ENCODE measurements around the gene DCTN5.

DCTN5 gene

DNA sequence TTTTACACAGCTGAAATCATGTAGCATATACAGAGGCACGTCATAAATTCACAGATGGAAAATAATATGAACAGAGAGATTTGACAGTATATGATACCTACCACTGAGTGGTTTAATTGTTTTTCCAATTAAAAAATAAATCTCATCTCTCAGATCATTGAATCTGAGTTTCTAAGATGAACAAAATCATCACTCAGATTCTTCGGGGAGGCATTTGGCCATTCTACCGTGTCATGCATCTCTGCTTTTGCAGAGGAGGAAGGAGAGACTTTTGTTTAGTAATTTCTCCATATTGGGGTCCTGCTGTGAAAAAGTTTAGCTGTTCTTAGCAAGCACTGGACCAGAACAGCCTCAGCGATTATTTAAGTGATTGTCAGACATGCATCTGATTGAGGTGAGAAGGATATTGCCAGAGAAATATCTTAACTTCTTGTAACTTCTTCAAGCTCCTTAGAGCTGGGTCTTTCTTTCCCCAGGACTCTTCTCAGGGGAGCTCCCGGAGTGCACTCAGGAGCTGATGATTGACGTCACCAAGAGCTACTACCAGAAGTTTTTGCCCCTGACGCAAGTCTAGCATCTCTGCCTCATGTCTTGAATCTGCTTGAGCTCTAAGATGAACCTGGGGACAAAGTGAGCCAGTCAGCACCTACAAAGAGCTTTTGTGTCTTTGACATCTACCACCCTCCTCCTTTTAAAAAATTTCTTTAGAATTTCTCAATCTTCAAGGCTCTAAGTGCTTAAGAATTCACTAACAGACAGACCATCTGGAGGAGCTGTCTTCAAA, 25.5 kb downstream of the DCTN5 start:
- DNase-seq, result no peak

DNA sequence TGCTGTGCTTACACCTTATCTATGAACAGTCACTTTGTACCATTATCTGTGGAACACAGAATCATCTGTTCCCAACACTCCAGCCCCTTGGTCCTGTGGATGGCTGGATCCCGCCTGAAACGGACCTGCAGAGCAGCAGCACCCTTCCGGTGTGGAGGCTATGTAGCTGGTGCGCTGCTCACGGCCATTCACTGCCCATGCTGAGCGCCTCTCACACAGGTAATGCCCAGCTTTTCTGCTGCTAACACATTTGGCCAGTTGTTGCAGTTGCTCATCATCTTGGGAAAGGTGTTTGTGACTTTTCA, 26.0 kb downstream of the DCTN5 start:
- peak; percentile 33 for DNase-seq

DNA sequence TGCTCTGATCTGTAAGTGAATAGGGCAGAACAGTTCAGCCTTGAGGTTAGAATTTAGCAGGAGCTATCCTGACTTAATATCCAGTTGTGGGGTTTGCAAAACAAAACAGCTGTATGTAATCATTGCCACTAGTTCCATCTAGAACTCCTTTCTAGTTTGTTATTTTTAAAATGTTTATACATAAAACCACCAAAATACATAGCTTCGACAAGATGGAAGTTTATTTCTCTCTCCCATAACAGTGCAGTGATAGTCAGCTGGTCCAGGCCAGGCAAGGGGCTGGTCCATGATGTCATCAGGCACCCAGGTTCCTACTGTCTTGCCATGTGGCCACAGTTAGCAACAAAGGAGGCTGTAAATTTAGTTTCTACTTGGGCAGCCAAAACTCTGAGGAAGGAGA, 27.0 kb downstream of the DCTN5 start:
- DNase-seq, result no peak

DNA sequence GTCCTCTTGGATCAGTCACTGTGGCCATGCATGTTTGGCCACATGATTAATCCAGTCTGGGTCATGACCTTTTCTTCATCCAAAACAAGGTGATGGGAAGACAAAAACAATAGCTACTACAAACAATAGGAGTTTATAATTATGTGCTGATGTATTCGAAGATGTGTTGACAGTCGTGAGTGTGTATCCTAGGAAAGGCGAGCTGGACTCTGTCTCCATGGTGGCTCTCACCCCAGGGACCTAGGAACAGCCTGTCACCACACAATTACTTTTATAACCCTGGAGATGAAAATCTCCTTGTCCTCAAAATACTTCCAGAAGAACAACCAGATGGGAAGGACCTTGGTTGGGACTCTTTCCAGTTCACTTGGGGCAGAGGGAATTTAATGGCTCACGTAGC, 27.6 kb downstream of the DCTN5 start:
- no peak for DNase-seq

DNA sequence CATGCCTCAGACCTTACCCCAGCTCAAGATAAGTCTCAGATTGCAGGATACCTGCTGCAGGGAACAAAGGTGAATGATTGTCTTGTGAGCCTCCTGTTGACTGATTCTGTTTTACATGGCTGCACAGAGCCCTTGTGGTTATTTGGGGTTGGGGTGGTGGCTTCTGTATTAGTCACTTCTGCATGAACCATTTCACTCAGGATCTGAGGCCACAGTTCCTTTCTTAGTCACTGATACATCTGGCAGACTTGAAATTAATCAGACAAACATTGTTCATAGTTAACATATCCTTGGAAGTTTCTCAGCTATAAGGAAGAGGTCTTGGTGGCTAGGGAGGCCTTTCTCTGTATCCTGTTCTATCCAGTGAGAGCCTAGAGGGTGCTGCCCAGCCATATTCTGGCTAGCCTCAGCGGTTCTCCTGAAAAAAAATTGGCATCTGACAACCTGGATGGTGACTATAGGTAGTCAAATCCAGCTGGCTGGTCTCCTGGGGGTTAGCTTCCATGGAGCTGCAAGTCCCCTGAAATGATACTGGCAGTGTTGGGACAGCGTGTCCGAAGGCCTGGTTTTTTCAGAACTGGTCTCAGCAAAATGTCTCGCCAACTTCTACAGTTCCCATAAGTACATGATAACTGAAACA, 29.0 kb downstream of the DCTN5 start:
- DNase-seq, result no peak

DNA sequence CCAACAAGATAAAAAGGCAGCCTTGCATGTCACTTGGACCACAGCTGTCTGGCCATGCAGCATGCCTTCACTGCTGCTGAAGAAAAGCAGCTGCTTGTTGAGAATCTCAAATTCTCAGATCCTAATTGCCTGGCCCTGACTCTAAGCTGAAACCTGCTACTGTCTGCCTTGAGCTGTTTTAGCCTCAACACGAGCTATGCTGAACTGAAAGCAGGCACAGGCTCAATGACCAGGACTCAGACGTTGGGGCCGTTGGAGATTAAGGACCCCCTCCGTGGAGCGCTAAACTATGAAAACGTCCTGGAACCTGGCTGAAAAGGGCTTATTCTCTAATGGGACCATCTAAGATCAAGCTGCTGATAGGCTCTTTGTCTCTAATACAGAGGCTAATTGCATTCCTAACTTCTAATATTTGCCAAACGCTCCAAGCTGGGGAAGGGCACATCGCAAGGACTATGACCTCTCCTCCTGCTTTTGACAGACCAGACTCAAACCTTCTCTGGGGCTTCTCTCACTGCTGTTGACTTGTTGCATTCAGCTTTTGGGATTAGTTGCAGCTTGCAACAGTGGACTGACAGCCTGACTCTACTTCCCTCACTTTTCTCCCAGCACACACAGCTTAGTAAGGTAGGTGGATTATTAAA, 32.8 kb downstream of the DCTN5 start:
- DNase-seq, result no peak

DNA sequence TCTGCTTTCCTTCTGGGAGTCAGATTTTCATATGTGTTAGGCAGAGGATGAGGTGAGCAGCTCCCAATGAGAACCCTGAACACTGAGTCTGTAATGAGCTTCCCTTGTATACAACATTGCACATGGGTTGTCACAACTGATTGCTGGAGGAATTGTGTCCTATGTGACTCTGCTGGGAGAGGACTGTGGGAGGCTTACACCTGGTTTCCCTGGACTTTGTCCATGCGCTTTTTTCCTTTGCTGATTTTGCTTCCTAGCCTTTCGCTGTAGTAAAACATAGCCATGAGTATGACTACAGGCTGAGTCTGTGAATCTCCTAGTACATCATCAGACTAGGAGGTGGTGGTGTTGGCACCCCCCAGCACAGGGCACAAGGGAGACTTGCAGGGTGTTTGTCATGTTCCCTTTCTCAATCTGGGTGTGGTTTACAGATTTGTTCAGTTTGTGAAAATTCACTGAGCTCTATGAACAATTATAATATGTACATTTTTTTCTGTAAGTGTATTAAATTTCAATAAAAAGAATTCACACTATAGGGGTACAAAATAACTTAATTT, 35.7 kb downstream of the DCTN5 start:
- no peak for DNase-seq

DNA sequence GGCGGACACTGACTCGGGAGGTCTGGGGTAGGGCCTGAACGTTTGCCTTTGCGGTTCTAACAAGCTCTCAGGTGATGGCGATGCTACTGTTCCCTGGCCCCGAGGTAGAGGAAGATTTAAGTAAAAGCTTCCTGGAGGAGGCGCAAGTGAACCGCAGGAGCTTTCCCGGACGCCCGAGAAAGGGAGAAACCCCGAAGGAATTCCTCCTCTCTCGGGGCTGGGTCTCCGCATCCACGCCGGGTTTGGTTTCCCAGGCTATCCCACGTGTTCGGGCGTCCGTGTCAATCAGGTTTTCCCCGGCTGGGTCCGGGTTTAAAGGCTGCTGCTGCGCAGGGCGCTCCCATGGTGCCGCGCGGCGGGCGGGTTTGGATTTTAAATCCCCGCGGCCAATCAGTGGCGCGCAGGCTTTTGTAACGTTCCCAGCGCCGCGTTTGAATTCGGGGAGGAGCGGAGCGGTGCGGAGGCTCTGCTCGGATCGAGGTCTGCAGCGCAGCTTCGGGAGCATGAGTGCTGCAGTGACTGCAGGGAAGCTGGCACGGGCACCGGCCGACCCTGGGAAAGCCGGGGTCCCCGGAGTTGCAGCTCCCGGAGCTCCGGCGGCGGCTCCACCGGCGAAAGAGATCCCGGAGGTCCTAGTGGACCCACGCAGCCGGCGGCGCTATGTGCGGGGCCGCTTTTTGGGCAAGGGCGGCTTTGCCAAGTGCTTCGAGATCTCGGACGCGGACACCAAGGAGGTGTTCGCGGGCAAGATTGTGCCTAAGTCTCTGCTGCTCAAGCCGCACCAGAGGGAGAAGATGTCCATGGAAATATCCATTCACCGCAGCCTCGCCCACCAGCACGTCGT, 37.4 kb downstream of the DCTN5 start, which contains the start of gene PLK1:
TSS of gene PLK1 (plus strand) at position 460 of the 844 bp plus-strand sequence. CDS start at position 504, 44 bp downstream.
- peak; percentile 95 for DNase-seq

DNA sequence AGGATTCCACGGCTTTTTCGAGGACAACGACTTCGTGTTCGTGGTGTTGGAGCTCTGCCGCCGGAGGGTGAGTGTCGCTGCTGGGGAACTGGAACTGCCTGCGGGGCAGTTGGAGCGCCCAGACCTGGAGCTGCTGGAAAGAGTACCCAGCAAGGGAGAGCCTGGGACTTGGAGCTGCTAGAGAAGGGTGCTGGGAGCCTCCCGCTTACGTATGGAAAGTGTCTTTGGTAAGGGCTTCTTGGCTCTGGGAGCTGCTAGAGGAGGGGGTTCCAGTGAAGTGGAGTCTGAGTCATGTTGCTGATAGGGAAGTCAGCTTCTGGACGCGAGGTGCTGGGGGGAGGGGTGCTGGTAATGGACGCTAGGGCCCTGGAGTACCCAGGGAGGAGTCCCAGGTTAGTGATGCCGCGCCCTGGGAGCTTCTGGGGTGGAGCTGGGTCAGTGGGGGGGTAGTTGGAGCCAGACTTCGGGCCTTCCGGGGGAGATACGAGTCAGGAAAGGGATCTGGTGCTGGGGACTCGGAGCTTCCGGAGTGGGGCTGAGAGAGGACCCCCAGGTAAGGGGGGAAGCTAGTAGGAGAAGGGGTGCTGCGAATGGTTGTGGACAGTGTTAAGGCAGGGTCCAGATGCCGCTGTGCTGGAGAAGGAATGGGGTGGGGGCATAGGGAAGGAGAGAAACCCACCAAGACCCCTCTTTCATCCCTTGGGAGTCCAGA, 38.2 kb downstream of the DCTN5 start:
- peak; percentile 83 for DNase-seq

DNA sequence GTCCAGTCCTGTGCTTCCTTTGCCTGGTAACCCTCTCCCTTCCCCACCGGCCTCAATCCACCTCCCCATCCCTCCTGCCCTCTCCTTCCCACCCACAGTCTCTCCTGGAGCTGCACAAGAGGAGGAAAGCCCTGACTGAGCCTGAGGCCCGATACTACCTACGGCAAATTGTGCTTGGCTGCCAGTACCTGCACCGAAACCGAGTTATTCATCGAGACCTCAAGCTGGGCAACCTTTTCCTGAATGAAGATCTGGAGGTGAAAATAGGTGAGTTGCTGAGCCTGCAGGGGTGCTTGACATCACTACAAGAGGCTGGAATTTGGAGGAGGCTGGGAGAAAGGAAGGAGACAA, 38.7 kb downstream of the DCTN5 start:
- DNase-seq, result no peak

DNA sequence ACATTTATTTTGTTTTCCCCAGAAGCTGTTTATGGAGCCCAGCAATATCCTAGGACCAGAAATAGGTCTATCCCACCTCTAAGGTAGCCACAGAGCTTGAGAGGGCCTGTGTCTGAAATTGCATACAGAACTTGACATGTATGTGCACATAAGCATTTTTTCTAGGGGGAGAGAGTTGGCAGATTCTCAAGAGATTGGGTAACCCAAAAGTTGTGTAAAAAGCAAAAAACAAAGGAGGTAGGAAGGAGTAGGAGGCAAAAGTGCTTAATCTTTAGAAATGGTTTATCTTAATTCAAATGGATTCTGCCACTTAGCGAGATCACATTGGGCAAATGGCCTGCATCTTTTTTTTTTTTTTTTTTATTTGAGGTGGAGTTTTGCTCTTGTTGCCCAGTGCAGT, 40.9 kb downstream of the DCTN5 start:
- peak; percentile 21 for DNase-seq

DNA sequence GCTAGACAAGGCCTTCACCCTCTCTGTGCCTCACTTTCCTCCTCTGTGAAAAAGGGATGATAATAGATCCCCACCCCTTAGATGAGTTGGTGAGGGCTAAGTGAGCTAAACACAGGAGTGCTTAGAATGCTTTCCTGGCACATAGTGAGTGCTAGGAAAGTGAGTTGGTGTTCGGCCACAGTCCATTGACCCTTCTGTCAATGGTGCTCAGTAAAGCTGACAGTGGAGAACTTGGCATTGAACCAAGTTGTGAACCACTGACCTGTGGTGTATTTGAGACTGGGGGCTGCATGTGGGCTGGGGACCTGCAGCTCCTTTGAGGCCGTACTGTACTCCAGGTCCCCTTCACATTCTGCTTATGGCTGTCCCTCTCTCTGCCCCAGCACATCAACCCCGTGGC, 42.2 kb downstream of the DCTN5 start:
- no peak for DNase-seq

DNA sequence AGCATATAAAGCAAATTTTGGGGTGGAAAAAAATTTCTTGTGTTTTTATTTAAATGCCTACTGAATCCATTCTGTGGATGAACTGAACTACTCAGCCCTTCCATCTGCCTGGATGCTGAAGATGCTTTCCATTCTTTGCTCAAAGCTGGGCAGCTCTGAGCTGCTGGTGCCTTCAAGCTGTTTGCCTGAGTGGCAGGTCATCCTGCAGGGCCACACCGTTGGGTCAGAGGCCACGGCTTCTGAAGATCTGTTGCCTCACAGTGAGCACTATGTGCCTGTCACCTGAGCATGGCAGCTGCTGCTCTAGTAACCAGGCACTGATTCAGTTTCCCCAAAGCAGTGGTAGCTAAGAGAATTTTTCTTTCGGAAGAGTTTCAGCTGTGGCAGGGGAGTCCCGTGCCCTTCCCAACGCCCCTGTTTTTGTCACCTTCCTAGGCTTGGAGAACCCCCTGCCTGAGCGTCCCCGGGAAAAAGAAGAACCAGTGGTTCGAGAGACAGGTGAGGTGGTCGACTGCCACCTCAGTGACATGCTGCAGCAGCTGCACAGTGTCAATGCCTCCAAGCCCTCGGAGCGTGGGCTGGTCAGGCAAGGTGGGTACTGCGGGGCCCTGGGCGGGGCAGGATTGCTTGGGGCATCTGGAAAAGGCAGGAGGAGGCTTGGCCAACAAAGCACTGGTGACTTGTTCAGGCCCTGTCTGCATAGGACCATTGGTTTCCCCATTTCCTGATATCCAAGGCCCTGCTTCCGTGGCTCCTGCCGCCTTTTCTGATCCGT, 46.0 kb downstream of the DCTN5 start:
- DNase-seq, result no peak

DNA sequence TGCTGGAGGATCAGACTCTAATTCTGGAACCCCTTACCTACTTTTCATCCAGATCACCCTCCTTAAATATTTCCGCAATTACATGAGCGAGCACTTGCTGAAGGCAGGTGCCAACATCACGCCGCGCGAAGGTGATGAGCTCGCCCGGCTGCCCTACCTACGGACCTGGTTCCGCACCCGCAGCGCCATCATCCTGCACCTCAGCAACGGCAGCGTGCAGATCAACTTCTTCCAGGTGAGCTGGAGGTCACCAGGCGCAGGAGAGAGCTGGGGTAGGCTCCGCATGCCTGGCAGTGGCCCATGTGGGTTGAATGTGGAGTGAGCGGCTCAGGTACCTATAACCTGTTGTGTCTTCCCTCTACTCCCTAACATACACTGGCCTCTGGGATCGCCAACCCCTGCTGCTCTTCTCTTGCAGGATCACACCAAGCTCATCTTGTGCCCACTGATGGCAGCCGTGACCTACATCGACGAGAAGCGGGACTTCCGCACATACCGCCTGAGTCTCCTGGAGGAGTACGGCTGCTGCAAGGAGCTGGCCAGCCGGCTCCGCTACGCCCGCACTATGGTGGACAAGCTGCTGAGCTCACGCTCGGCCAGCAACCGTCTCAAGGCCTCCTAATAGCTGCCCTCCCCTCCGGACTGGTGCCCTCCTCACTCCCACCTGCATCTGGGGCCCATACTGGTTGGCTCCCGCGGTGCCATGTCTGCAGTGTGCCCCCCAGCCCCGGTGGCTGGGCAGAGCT, 48.3 kb downstream of the DCTN5 start:
- no peak for DNase-seq

DNA sequence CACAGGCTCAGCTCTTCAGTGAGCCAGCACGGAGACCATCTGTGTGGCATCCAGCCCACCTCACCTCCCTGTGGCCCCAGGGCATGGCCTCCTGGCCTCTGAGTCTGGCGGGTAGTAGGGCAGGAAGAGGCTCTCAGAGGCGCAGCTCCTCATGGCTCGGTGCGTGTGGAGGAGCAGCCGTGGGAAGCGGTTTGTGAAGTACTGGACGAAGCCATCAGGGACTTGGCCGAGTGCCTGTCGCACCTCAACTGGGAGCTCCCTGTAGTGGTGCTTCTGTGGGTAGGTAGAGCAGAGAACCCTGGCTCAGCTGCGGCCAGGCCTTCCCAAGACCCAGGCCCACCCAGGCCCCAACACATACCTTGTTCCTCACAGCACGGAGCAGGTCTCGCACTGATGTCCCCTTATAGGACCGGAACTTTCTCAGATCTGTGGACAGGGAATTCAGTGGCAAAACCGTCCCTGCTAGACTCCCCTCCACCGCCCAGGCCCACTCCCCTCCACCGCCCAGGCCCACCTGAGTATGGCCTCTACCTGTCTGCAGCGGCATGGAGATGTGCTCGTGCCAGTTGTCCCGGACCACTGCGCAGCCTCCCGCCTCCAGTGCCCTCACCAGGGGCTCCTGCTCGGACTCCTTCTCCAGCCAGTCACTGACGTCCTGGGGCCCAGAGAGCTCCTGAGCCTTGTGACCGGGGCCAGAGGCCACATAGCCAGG, 49.7 kb downstream of the DCTN5 start:
- DNase-seq, result no peak

DNA sequence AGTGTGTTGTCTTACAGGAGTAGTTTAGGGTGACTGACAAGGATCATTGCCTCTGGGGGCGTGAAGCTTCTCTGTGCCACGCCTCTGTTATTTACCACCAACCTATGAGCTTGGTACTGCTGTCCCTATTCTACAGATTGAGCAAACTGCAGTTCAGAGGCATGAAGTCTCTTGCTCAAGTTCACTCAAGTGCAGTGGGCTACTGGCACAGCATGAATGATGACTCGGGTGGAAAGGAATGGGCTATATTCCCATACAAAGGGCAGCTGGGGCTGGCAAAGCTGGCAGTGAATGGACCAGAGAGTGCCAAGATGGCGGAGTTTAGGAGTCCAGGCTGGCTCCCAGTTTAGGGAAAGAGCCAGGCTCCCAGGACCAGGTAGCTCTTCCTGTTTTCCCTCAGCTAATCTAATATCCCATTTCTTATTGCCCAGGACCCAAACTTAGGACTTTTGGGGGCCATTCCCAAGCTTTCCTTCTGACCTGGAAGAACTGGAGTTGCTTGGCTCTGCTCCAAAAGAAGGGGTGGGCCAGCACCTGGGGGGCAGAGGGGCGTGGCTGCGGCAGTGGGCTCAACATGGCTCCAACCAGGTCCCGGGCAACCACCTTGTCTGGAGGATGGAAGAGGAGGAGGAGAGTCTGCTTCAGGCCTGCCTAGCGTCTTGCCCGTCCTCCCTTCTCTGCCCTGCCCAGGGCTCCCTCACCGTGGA, 50.4 kb downstream of the DCTN5 start:
- DNase-seq, result peak; percentile 25

DNA sequence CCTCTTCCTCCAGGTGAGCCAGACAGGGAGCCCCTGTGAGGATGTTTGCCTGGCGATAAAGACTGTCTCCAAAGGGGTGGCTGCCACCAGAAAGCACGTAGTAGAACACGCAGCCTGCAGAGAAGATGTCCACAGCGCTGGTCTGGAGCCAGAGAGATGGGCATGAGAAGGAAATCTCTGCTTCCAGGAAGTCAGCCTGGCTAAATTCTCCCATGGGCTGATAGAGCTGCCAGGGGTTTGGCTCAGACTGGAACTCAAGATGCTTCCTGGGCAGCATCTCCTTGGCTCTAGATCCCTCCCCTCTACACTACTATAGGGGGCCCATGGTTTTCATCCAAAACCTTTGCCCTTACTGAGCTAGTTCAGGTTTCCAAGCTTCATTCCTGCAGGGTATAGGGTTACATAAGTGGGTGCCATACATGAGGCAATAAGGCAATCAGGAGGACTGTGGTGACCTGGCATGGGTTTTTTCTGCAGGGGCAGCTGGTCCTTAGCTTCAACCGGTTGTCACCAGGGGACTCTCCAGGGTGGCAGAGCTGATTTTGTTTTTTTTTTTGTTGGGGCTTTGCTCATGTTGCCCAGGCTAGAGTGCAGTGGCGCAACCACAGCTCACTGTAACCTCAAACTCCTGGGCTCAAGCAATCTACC, 51.0 kb downstream of the DCTN5 start:
- no peak for DNase-seq

DNA sequence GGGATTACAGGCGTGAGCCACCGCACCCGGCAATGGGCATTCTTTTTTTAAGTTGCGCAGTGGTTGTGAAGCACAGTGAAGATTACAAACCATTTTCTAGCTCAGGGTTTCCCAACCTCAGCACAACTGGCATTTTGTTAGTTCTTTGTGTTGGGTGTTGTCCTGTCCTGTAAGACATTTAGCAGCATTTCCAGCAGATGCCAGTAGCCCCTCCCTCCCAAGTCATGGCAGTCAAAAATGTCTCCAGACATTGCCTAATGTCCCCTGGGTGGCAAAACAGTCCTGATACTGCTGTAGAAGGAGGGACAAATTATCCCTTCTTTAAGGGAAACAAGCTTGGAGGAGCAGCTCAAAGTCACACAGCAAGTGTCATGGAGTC, 53.0 kb downstream of the DCTN5 start:
- DNase-seq, result no peak
